Caki2 (cell line): Measurements from ENCODE around the gene PHYKPL. TPM values are rescaled to one million over a fixed set of nuclear protein-coding genes. Genes with fewer than 3 reads are reported as not detected.
"Not testable (repeated sequence)": the region's sequence is repeated elsewhere in the genome, so short reads cannot be mapped to it uniquely, and the experiment has no call there.

Experiments
- DNase-seq: peaks from one replicate; pipeline ENCODE4 v3.0.0-alpha.2; 2015; ENCODE audit warnings: low read depth
- in situ Hi-C: cut with HindIII; loops from 2 replicates; pipeline ENCODE4 v1.10.0; 2016; ENCODE audit warnings: low sequenced_read_pairs, low pct_unique_long_range_greater_than_20kb, mixed read lengths
- total RNA-seq: library from RNA; depleted of rRNA; stranded (reverse); fragments of >200 nt; shearing (Covaris generic); gene quantifications from 2 replicates; pipeline ENCODE4 v1.2.3, GENCODE V29; 2014; ENCODE audit warnings: low replicate concordance

PHYKPL gene
- total RNA-seq, 1 experiment from 2014 or later, result 34.8 TPM

DNA sequence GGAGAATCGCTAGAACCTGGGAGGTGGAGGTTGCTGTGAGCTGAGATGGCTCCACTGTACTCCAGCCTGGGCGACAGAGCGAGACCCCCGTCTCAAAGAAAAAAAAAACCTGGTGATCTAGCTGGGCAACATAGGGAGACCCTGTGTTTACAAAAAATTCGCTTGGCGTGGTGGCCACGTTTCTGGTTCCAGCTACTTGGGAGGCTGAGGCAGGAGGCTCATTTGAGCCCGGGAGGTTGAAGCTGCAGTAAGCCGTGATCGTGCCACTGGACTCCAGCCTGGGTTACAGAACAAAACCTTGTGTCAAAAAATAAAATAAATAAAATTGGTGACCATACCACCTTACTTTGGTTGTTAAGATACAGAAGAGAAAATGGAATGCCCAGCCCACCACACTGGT, 30.1 kb downstream of the PHYKPL start:
- in situ Hi-C loops, result no loop called here
- no peak for DNase-seq

DNA sequence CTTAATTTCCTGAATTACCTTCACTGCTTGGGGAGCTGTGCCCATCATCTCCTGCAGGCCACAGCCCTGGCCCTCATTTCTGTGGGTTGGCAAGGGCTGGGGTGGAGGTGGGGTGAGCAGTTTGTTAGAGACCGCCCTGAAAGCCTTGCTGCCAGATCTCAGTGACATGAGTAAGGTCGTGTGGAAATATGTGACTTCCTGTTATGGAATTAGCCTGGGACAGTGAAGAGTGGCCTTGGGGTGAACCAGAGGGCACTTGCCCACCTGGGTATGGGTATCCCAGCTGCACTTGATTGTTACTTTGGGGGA, 30.7 kb downstream of the PHYKPL start:
- DNase-seq, result no peak
- in situ Hi-C loops, result no loop called here

DNA sequence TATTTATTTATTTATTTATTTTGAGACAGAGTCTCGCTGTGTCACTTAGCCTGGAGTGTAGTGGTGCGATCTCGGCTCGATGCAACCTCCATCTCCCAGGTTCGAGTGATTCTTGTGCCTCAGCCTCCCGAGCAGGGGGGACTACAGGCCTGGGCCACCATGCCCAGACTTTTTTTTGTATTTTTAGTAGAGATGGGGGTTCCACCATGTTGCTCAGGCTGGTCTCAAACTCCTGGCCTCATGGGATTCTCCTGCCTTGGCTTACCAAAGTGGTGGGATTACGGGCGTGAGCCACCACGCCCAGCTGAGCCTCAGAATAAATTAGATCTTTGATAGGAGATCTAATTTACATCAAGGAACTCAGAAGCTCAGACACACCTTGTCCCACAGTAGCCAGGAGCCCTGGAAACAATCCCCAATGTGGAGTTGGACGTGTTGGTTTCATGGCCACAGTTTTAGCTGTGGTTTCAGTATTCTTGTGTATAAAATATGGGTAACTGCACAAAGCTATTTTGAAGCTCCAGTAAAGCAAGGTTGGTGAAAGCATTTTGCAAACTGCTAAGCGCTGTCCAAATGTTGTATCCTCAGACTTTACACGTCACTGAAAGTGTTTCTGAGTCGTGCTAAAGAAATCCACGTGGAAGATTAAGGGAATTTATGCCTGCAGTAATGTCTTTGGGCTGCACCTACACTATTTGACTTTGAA, 31.2 kb downstream of the PHYKPL start:
- no peak for DNase-seq

DNA sequence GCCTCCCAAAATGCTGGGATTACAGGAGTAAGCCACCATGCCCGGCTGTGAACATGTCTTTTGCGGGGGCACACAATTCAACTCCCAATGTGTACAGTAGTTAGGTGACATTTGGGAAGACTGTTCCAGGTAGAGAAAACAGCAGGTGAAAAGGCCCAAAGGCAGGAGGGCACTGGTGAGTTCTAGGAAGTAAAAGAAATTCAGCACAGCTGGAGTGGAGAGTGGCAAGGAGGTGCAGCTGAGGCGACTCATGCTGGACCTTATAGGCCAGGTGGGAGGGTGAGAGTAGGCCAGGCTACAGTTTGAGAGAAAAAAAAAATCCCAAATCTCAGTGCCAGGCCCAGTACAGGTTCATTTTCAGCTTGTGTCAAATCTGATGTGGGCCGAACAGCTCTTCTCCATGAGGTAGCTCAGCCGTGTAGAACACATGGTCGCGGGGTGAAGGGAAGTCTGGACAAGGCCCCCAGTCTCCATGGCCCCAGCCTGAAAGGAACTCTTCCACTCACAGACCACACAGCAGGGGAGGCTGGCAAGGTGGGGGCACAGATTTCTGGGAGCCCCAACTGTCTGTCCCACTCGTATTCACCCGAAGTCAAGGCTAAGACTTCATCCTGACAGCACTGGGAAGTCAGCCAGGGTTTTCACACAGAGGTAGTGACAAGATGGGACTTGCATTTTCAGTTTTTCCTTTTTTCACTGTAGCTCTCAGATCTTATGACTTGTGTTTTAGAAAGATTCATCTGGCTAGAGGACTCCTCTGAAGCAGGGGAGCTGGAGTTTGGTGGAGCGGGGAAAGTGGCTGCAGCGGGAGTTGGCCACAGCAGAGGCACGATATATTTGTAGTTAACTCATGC, 32.8 kb downstream of the PHYKPL start:
- no peak for DNase-seq
- in situ Hi-C loops, result no loop called here

More for the DNA sequence above, 31.2 kb downstream of the PHYKPL start:
- in situ Hi-C loops, result no loop called here

DNA sequence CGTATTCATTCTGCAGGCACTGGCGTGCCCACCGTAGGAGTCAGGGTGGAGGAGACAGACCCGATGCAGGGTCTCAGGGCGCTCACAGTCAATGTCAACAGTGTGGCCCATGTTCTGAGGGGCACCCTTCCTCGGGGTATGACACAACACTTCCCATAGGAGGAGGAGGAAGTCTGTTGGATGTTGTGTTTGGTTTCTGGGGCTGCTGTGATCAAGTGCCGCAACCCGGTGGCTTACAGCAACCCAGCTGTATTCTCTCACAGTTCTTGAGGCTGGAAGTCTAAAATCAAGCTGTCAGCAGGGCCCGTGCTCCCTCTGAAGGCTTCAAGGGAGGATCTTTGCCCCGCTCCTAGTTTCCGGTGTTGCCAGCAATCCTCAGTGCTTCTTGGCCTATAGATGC, 33.9 kb downstream of the PHYKPL start:
- no peak for DNase-seq
- in situ Hi-C loops, result no loop called here

DNA sequence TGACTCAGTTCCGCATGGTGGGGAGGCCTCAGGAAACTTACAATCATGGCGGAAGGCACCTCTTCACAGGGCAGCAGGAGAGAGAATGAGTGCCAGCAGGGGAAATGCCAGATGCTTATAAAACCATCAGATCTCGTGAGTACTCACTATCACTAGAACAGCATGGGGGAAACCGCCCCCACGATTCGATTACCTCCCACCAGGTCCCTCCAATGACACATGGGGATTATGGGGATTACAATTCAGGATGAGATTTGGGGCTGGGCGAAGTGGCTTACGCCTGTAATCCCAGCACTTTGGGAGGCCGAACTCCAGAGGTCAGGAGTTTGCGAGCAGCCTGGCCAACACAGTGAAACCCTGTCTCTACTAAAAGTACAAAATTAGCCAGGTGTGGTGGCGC, 34.5 kb downstream of the PHYKPL start:
- in situ Hi-C loops, result not testable (repeated sequence)

DNA sequence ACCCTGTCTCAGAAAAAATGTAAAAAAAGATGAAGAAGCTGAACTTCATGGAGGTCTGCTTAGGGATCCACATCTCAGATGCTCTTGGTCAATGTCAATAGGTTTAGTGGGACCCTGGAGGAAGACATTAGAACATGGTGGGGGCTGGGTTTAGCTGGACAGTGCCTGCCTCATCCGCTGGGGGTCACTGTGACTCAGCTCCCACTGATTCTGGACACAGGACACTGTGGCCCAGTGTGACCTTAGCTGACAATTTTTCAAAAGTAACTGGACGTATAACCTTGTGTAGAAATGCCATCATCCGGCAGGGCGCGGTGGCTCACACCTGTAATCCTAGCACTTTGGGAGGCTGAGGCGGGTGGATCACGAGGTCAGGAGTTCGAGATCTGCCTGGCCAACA, 35.6 kb downstream of the PHYKPL start:
- in situ Hi-C loops, result no loop called here
- DNase-seq, result no peak

More for the DNA sequence above, 34.5 kb downstream of the PHYKPL start:
- not testable (repeated sequence) for DNase-seq

DNA sequence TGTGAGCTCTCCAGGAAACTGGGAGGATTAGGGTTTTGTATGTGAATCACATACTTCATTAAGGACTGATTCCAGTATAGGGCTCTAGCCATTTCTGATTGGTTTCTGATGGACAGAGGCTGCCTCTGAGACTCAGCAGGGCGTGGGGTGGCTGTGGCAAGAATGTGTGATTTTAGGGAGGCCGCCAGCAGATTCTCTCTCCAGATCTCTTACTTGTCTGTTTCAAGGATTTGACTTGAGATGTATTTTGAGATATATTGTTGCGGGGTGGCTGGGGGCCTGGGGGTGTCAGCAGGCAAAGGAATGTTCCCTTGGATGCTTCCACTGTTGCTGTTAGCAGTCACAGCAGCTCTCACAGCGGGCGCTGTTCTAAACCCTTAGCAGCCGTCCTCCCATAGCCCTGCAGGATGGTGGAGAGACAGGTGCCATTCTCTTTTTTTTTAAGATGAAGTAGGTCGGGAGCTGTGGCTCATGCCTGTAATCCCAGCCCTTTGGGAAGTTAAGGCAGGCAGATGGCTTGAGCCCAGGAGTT, 36.3 kb downstream of the PHYKPL start:
- in situ Hi-C loops, result no loop called here
- no peak for DNase-seq

DNA sequence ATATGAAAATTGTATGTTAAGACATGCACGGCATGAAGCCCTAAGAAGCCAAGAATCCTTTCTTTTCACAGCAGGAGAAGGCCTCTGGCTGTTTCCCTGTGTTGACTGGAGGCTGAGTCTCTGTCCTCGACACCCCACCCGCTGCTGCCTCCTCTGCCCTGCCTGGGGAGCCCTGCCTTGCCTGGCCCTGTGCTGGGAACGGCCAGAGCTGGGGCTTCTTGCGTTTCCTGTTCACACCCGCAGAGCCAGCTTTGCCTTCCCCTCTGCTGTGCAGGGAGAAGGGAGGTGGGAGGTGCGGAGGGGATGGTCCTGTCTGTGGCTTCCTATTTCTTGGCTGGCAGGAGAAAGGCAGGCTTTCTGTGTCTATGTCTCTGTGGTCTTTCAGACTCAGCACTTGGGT, 38.6 kb downstream of the PHYKPL start:
- in situ Hi-C loops, result no loop called here
- DNase-seq, result no peak

DNA sequence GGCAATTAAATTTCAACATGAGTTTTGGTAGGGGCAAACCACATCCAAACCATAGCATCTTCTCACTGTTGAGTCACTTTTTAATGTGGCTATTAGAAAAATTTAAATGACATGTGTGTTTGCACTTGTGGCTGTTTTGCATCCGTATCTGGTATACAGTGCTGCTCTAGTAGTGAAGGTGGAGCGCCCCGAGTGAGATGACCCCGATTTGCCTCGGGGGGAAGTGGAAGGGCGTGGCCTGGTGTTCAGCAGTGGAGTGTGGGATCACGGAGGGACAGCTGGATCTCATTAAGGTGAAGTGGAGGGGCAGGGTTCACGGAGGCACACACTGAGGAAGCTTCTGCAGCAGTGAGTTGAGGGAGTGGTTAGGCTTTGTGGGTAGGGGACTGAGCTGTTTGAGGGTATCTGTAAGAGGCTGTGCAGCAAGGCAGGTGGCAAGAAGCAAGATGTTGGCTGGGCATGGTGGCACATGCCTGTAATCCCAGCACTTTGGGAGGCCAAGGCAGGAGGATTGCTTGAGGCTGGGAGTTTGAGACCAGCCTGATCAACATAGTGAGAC, 39.3 kb downstream of the PHYKPL start:
- in situ Hi-C loops, result no loop called here
- DNase-seq, result no peak

DNA sequence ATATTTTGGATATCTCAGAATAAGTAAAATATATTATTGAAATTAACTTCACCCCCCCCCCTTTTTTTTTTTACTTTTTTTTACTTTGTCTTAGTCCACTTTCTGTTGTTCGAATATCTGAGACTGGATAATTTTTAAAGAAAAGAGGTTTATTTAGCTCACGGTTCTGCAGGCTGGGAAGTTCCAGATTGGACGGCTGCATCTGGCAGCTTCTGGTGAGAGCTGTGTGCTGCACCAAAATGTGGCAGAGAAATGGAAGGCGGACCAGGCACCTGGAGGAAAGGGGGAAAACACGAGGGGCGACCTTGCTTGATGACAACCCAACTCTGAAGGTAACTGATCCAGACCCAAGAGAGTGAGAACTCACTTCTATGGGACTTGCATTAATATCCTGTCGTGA, 39.8 kb downstream of the PHYKPL start:
- in situ Hi-C loops, result no loop called here
- no peak for DNase-seq

DNA sequence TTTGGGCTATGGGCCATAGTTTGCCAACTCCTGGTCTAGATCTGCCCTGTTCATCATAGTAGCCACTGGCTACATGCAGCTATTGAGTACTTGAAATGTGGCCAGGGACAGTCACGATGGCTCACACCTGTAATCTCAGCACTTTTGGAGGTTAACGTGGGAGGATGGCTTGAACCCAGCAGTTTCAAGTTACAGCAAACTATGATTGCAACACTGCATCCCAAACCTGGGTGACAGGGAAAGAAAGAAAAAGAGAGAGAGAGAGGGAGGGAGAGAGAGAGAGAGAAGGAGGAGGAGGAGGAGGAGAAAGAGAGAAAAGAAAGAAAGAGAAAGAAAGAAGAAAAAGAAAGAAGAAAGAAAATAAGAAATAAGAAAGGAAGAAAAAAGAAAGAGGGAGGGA, 40.4 kb downstream of the PHYKPL start:
- in situ Hi-C loops, result no loop called here
- DNase-seq, result no peak

DNA sequence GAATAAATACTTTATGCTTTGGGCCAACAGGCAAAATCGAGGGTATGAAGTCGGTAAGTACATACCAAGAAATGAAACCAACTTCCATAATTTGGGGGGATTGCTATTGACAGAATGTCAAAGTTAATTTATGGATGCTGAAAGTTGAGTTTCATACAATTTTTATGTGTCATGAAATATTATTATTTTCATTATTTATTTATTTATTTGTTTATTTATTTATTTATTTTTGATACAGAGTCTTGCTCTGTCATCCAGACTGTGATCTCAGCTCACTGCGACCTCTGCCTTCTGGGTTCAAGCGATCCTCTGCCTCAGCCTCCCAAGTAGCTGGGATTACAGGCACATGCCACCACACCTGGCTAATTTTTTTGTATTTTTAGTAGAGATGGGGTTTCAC, 40.9 kb downstream of the PHYKPL start:
- no peak for DNase-seq
- in situ Hi-C loops, result no loop called here

DNA sequence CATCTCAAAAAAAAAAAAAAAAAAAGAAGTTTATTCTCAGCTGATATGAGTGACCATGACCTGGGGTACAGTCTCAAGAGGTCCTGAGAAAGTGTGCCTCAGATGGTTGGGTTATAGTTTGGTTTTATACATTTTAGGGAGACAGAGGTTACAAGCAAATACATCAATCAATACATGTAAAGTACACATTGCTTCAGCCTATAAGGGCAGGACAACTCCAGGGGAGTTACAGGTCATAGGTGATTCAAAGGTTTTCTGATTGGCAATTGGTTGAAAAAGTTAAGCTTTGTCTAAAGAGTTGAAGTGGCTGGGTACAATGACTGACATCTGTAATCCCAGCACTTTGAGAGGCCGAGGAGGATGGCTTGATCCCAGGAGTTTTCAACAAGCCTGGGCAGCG, 43.2 kb downstream of the PHYKPL start:
- in situ Hi-C loops, result no loop called here
- DNase-seq, result no peak

DNA sequence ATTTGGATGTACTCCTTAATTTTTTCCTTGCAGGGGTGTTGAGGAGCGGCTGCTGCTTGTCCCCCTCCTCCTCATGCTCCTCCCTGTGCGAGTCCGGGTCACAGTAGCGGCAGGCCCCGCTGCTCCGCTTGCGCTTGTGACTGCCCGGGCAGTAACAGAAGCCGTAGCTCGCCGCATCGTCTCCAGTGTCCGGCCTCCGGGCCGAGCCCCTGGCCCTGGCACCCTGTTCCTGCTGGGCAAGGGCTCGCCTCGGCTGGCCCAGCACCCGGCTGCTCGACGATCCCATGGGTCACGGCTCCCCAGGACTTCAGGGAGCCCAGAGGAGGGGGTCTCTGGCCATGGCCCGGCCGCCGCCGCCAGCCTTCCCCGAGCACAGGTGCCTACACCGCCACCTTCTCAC, 45.6 kb downstream of the PHYKPL start, which contains the start of gene GMCL2:
TSS of gene GMCL2 (minus strand) at position 358 of the 400 bp plus-strand sequence. CDS start at position 286, 72 bp downstream.
- no peak for DNase-seq
- in situ Hi-C loops, result no loop called here

DNA sequence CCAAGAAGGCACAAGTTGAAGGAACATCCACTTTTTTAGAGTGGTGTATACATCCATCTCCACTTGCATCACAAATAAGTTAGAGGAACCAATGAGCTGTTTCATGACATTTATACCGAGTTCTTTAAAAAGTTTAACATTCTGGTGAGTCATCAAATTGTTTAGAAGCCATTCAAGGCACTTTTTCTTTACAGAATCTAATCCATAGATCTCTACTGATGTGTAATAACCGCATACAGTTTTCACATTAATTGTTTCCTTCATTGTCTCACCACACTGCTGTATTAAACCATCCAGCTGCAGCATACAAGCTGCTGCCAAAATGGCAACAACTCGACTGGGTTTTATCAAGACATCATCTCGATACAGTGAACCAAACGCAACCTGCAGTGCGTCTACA, 46.2 kb downstream of the PHYKPL start:
- DNase-seq, result no peak
- in situ Hi-C loops, result no loop called here

DNA sequence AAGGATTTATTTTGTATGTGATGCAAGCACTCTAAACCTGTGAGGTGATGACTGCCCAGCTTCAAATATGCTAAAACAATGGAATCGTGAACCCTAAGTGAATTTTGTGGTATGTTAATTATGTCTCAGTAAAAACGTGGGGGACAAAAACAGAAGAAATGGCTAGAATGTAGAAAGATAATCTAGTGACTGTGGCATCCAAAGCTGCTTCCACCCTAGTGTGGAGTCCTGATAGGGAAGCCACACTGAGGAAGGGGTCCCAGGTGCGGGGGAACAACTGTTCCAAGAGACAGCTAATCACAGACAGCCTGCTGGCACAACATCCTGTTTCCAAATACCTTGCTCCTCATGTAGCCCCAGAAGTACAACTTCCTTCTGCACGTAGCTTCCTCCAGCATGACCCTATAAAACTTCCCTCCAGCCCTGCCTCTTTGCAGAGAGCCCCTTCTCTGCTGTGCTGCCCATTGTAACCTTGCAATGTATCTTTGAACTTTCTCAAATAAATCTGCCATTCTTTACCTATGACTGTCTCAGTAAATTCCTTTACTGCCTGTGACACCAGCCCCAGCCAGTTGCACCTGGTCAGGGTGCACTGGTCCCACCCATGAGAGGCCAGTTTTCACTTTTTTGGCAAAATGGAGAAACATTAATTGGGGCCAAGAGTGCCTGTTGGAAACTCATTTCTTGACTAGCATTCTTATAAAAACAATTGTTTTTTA, 50.3 kb downstream of the PHYKPL start:
- in situ Hi-C loops, result no loop called here
- DNase-seq, result no peak

DNA sequence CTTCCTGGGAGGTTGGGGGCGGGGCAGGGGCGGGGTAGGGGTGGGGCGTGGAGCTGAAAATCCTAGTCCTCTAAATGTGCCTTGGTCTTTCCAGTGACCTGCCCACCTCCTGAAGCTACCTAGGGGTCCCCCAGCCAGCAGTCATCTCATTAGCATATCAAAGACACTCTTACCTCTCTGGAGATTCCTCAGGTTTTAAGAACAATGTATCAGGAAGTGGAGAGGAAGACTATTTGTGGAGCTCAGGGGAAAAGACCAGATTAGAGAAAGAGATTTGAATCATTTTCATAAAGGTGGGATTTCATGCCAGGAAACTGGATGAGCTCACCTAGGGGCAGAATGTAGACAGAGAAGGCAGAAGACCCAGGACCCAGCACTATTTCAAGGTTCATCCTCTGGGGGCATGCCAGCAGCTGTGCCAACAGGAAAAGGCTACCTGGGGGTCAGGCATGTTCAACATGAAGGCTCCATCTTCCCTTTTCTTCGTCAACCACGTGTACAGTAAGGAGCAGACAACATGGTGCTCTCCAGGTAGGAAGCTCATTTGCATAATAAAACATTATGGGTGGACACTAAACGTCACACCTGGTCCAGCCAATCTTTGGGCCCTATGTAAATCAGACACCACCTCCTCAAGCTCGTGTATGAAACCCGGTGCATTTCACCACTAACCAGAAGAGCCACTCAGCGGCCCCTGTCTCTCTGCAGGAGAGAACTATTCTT, 52.3 kb downstream of the PHYKPL start:
- no peak for DNase-seq
- in situ Hi-C loops, result no loop called here
